ENCODE results near the gene ICAM2. TPM values are rescaled to one million over a fixed set of nuclear protein-coding genes. Genes with fewer than 3 reads are reported as not detected.

Gene ICAM2
- not detected in 2 replicates for total RNA-seq

GRCh38 chr17:64020056-64020766 is at the start of gene ICAM2:
TSS of gene ICAM2 (minus strand) at chr17:64020633. CDS start at chr17:64006691, 13,942 bp downstream.

GRCh38 chr17:63998050-63998720 is 22.2 kb downstream of the ICAM2 start, which contains the start of gene PRR29:
TSS of gene PRR29 (plus strand) at chr17:63998351. CDS start at chr17:63998365, 14 bp downstream.

GRCh38 chr17:63972796-63973195 is 47.6 kb downstream of the ICAM2 start, which contains the start of gene SCN4A:
TSS of gene SCN4A (minus strand) at chr17:63972918. CDS start at chr17:63972841, 77 bp downstream.

Other genes with a start within 250 kb of the ICAM2 start
- gene CCDC47, start 247.0 kb downstream of the ICAM2 start, total RNA-seq = 35.4 and 40.4 TPM in 2 replicates
- 55.5 and 61.2 TPM in 2 replicates for gene DDX42, start 246.5 kb downstream of the ICAM2 start, total RNA-seq
- 48.9 and 68.7 TPM in 2 replicates for gene PSMC5, start 193.2 kb downstream of the ICAM2 start, total RNA-seq
- gene FTSJ3, start 193.0 kb downstream of the ICAM2 start, total RNA-seq = 44.0 and 53.9 TPM in 2 replicates
- 121 and 150 TPM in 2 replicates for gene SMARCD2, start 177.9 kb downstream of the ICAM2 start, total RNA-seq
- not detected in 2 replicates for gene CSH2, start 147.0 kb downstream of the ICAM2 start, total RNA-seq
- not detected in 2 replicates for gene GH2, start 138.7 kb downstream of the ICAM2 start, total RNA-seq
- not detected in 2 replicates for gene CSH1, start 124.1 kb downstream of the ICAM2 start, total RNA-seq
- gene CSHL1, start 109.4 kb downstream of the ICAM2 start, total RNA-seq = not detected in 2 replicates
- gene GH1, start 101.8 kb downstream of the ICAM2 start, total RNA-seq = not detected in 2 replicates
- not detected in 2 replicates for gene CD79B, start 88.3 kb downstream of the ICAM2 start, total RNA-seq
- not detected in 2 replicates for gene SCN4A, start 47.7 kb downstream of the ICAM2 start, total RNA-seq
- gene PRR29, start 22.3 kb downstream of the ICAM2 start, total RNA-seq = under 0.01 TPM in 1 of 2 replicates, not detected in the other
- 7.1 and 8.5 TPM in 2 replicates for gene ERN1, start 109.5 kb upstream of the ICAM2 start, total RNA-seq
- 101 and 140 TPM in 2 replicates for gene TEX2, start 242.6 kb upstream of the ICAM2 start, total RNA-seq

Measured in placental epithelial cell (primary cell).